K562 (cell line): ENCODE results near the gene DPH5. TPM values are rescaled to one million over a fixed set of nuclear protein-coding genes. Genes with fewer than 3 reads are reported as not detected.

Experiments
- ASH1L ChIP-seq: fragments of 450-650 bp; IDR thresholded peaks from 2 replicates; pipeline ENCODE4 v1.6.1; 2018; ENCODE audit warnings: borderline replicate concordance, mild to moderate bottlenecking, low read depth; ENCODE audit not compliant: partially characterized antibody
- FUS ChIP-seq: fragments of 200-400 bp; formaldehyde crosslinking; optimal IDR thresholded peaks from 2 replicates; pipeline ENCODE3; 2017; ENCODE audit warnings: low read depth, low read length
- GABPB1 ChIP-seq: sonication (generic); formaldehyde crosslinking; IDR thresholded peaks from 2 replicates; pipeline ENCODE4 v1.8.0; 2022; ENCODE audit warnings: mild to moderate bottlenecking, missing genetic modification reagents
- MEF2D ChIP-seq: conservative IDR thresholded peaks from 2 replicates; pipeline ENCODE4 v1.6.1; 2016; ENCODE audit warnings: low read depth, missing genetic modification characterization, missing compliant biosample characterization
- MTA2 ChIP-seq: fragments of 450-650 bp; IDR thresholded peaks from 2 replicates; pipeline ENCODE4 v1.6.1; 2016; ENCODE audit warnings: low read depth
- PCBP2 ChIP-seq: fragments of 200-400 bp; formaldehyde crosslinking; IDR thresholded peaks from 2 replicates; pipeline ENCODE4 v1.6.1; 2018; ENCODE audit warnings: low read length, low read depth, mild to moderate bottlenecking, moderate library complexity; ENCODE audit not compliant: poor library complexity, severe bottlenecking
- RFX5 ChIP-seq: IDR thresholded peaks from 2 replicates; pipeline ENCODE4 v1.6.1; 2011; ENCODE audit warnings: low read depth, mild to moderate bottlenecking, improper control_type of control experiment, low read length
- SAP30 ChIP-seq: fragments of 200-600 bp; sonication (generic); IDR thresholded peaks from 2 replicates; pipeline ENCODE4 v1.6.1; 2012; ENCODE audit warnings: borderline replicate concordance, low read depth, mild to moderate bottlenecking, moderate library complexity, low read length, control low read depth, inconsistent platforms; ENCODE audit not compliant: insufficient read depth, poor library complexity, severe bottlenecking
- TOE1 ChIP-seq, 2 experiments: fragments of 450-650 bp in 1 of 2; sonication (generic) in 1 of 2; formaldehyde crosslinking in 1 of 2; IDR thresholded peaks; 2 replicates each; pipeline versions ENCODE4 v1.7.1 to v1.8.0; 2016 to 2022; ENCODE audit warnings: borderline replicate concordance in 2 of 2, mild to moderate bottlenecking in 2 of 2, antibody characterized with exemption in 1 of 2, inconsistent platforms in 1 of 2, low read depth in 1 of 2, missing genetic modification reagents in 1 of 2, moderate library complexity in 1 of 2
- ZNF3 ChIP-seq: fragments of 250-450 bp; sonication (Bioruptor Pico); IDR thresholded peaks from 2 replicates; pipeline ENCODE4 v1.5.0; 2021; ENCODE audit warnings: mild to moderate bottlenecking, moderate library complexity
- ZNF75A ChIP-seq: fragments of 450-650 bp; formaldehyde crosslinking; IDR thresholded peaks from 2 replicates; pipeline ENCODE4 v1.4.0; 2020; ENCODE audit warnings: mild to moderate bottlenecking
- polyA plus RNA-seq, 8 experiments: library from polyadenylated mRNA; depleted of rRNA in 4 of 8; stranded (reverse) in 5 of 8; unstranded in 3 of 8; fragments of >200 nt; fragmentation: Nextera tagmentation in 2 of 8; fragmentation: Illumina TruSeq in 1 of 8; extraction: Ambion mirVana in 2 of 8; extraction: Trizol in 1 of 8; gene quantifications; 2 replicates each; pipeline versions ENCODE4 v1.2.1 to v1.2.3, GENCODE V29; 2011 to 2014; ENCODE audit warnings: inconsistent platforms in 1 of 8, missing spikeins in 1 of 8
- total RNA-seq, 7 experiments: library from RNA; depleted of rRNA in 6 of 7; stranded (reverse); fragments of >200 nt in 6 of 7; fragmentation: Illumina TruSeq in 2 of 7; extraction: Trizol in 2 of 7; gene quantifications; 2 replicates each; pipeline versions ENCODE4 v1.2.1 to v1.2.3, GENCODE V29; 2011 to 2021; ENCODE audit warnings: low replicate concordance in 1 of 7
- TF ChIP-seq, protein P1 (sequence below): fragments of 200-800 bp; sonication (Bioruptor generic); IDR thresholded peaks from 2 replicates; pipeline ENCODE4 v1.6.1; 2016; ENCODE audit warnings: missing genetic modification characterization, missing compliant biosample characterization
- TF ChIP-seq, protein P2 (sequence below): fragments of 250-450 bp; sonication (Bioruptor Pico); IDR thresholded peaks from 2 replicates; pipeline ENCODE4 v1.5.0; 2022; ENCODE audit warnings: mild to moderate bottlenecking
- TF ChIP-seq, protein P3 (sequence below): fragments of 450-650 bp; IDR thresholded peaks from 2 replicates; pipeline ENCODE4 v1.6.1; 2017; ENCODE audit warnings: antibody characterized with exemption, mild to moderate bottlenecking

The DPH5 gene
- total and polyA plus RNA-seq, 9 of the 15 experiments (the other 6 are each of a cell fraction or from before 2014, with no cell fraction given): 37.6 to 159 (median 89.7) TPM

DNA sequence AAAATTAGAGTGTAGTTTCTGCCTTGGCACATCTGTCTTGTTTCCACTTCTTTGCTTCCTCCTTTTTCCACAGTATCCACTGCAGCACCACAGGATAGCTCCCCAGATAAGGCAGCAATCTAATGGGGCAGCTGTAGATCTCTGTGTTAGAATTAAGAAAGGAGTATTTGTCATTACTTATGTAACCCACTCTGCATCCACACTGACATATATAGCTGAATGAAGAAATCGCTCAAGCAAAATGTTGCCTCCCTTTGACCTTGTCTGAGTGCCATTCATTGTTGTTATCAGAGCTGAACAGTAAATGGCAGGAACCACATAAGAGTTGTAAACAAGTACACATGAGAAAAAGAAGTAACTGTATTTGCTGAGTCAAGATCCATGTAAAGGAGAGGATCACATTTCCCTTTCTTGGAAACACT lies 45.9 kb upstream of the DPH5 start (continued):
- TF ChIP-seq, protein P1, sequence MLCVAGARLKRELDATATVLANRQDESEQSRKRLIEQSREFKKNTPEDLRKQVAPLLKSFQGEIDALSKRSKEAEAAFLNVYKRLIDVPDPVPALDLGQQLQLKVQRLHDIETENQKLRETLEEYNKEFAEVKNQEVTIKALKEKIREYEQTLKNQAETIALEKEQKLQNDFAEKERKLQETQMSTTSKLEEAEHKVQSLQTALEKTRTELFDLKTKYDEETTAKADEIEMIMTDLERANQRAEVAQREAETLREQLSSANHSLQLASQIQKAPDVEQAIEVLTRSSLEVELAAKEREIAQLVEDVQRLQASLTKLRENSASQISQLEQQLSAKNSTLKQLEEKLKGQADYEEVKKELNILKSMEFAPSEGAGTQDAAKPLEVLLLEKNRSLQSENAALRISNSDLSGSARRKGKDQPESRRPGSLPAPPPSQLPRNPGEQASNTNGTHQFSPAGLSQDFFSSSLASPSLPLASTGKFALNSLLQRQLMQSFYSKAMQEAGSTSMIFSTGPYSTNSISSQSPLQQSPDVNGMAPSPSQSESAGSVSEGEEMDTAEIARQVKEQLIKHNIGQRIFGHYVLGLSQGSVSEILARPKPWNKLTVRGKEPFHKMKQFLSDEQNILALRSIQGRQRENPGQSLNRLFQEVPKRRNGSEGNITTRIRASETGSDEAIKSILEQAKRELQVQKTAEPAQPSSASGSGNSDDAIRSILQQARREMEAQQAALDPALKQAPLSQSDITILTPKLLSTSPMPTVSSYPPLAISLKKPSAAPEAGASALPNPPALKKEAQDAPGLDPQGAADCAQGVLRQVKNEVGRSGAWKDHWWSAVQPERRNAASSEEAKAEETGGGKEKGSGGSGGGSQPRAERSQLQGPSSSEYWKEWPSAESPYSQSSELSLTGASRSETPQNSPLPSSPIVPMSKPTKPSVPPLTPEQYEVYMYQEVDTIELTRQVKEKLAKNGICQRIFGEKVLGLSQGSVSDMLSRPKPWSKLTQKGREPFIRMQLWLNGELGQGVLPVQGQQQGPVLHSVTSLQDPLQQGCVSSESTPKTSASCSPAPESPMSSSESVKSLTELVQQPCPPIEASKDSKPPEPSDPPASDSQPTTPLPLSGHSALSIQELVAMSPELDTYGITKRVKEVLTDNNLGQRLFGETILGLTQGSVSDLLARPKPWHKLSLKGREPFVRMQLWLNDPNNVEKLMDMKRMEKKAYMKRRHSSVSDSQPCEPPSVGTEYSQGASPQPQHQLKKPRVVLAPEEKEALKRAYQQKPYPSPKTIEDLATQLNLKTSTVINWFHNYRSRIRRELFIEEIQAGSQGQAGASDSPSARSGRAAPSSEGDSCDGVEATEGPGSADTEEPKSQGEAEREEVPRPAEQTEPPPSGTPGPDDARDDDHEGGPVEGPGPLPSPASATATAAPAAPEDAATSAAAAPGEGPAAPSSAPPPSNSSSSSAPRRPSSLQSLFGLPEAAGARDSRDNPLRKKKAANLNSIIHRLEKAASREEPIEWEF (CRISPR knock-in tag): no peak
- TF ChIP-seq RFX5 (no peak), MEF2D (tag) (peak; percentile 81), ZNF3 (CRISPR knock-in tag) (no peak), ASH1L (no peak), PCBP2 (no peak), SAP30 (no peak), MTA2 (peak; percentile 78), GABPB1 (CRISPR knock-in tag) (no peak), TOE1 (IDR thresholded peaks at IDR 0.05; ENCODE audit: borderline replicate concordance) (no peak), TOE1 (CRISPR knock-in tag; IDR thresholded peaks at IDR 0.05; ENCODE audit: borderline replicate concordance, low read depth) (no peak), FUS (no peak), ZNF75A (CRISPR knock-in tag) (no peak)
- TF ChIP-seq, protein P2, sequence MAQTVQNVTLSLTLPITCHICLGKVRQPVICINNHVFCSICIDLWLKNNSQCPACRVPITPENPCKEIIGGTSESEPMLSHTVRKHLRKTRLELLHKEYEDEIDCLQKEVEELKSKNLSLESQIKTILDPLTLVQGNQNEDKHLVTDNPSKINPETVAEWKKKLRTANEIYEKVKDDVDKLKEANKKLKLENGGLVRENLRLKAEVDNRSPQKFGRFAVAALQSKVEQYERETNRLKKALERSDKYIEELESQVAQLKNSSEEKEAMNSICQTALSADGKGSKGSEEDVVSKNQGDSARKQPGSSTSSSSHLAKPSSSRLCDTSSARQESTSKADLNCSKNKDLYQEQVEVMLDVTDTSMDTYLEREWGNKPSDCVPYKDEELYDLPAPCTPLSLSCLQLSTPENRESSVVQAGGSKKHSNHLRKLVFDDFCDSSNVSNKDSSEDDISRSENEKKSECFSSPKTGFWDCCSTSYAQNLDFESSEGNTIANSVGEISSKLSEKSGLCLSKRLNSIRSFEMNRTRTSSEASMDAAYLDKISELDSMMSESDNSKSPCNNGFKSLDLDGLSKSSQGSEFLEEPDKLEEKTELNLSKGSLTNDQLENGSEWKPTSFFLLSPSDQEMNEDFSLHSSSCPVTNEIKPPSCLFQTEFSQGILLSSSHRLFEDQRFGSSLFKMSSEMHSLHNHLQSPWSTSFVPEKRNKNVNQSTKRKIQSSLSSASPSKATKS (CRISPR knock-in tag): no peak
- TF ChIP-seq, protein P3, sequence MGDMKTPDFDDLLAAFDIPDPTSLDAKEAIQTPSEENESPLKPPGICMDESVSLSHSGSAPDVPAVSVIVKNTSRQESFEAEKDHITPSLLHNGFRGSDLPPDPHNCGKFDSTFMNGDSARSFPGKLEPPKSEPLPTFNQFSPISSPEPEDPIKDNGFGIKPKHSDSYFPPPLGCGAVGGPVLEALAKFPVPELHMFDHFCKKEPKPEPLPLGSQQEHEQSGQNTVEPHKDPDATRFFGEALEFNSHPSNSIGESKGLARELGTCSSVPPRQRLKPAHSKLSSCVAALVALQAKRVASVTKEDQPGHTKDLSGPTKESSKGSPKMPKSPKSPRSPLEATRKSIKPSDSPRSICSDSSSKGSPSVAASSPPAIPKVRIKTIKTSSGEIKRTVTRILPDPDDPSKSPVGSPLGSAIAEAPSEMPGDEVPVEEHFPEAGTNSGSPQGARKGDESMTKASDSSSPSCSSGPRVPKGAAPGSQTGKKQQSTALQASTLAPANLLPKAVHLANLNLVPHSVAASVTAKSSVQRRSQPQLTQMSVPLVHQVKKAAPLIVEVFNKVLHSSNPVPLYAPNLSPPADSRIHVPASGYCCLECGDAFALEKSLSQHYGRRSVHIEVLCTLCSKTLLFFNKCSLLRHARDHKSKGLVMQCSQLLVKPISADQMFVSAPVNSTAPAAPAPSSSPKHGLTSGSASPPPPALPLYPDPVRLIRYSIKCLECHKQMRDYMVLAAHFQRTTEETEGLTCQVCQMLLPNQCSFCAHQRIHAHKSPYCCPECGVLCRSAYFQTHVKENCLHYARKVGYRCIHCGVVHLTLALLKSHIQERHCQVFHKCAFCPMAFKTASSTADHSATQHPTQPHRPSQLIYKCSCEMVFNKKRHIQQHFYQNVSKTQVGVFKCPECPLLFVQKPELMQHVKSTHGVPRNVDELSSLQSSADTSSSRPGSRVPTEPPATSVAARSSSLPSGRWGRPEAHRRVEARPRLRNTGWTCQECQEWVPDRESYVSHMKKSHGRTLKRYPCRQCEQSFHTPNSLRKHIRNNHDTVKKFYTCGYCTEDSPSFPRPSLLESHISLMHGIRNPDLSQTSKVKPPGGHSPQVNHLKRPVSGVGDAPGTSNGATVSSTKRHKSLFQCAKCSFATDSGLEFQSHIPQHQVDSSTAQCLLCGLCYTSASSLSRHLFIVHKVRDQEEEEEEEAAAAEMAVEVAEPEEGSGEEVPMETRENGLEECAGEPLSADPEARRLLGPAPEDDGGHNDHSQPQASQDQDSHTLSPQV: peak; percentile 49; the same call in 1 of the 2 replicates
